ENCODE results near the gene MALL.
"Not testable (repeated sequence)": the region's sequence is repeated elsewhere in the genome, so short reads cannot be mapped to it uniquely, and the experiment has no call there.

Gene MALL

GRCh38 chr2:110034935-110035334, 80.7 kb downstream of the MALL start:
- H3K27me3 ChIP-seq (ENCODE audit: control insufficient read depth, insufficient read depth, low read length): not testable (repeated sequence)

More at GRCh38 chr2:110034935-110035334, 80.7 kb downstream of the MALL start:
- H3K4me1 ChIP-seq (ENCODE audit: control insufficient read depth, low read depth, low read length); H3K4me3 ChIP-seq (ENCODE audit: low read length); H3K9me3 ChIP-seq (ENCODE audit: control insufficient read depth, low read depth, low read length); H3K27ac ChIP-seq (ENCODE audit: low read length); H3K36me3 ChIP-seq (ENCODE audit: control insufficient read depth, low read depth, low read length); H3K9ac ChIP-seq (ENCODE audit: low read length): not testable (repeated sequence)
